IPS DF 19.7 (cell line): Measurements from ENCODE around the gene LRBA.
"Not testable (repeated sequence)": the region's sequence is repeated elsewhere in the genome, so short reads cannot be mapped to it uniquely, and the experiment has no call there.

Experiments used
- DNase-seq: peaks from one replicate; pipeline ENCODE4 v3.0.0-alpha.2; 2013; ENCODE audit warnings: low read depth, low spot score

Gene LRBA

GRCh38 chr4:150567070-150567469 is 448.0 kb downstream of the LRBA start:
- DNase-seq = no peak

DNA sequence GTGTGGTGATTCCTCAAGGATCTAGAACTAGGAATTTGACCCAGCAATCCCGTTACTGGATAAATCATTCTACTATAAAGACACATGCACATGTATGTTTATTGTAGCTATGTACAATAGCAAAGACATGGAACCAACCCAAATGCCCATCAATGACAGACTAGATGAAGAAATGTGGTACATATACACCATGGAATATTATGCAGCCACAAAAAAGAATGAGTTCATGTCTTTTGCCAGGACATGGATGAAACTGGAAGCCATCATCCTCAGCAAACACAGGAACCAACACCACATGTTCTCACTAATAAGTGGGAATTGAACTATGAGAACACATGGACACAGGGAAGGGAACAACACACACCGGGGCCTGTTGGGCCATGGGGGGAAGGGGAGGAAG is 450.1 kb downstream of the LRBA start:
- not testable (repeated sequence) for DNase-seq

DNA sequence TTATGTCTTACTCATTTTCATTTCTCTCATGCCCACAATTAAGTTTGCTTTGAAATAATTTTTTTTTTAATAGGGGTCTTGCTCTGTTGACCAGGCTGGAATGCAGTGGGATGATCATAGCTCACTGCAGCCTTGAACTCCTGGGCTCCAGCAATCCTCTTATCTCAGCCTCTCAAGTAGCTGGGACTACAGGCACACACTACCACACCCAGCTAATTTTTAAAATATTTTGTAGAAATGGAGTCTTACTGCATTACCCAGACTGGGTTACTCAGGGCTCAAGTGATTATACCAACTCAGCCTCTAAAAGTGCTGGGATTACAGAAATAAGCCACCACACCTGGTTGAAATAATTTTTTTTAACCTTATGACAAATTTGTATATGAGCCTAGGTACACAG is 452.3 kb downstream of the LRBA start:
- no peak for DNase-seq

GRCh38 chr4:150562250-150562649 is 452.8 kb downstream of the LRBA start:
- no peak for DNase-seq

DNA sequence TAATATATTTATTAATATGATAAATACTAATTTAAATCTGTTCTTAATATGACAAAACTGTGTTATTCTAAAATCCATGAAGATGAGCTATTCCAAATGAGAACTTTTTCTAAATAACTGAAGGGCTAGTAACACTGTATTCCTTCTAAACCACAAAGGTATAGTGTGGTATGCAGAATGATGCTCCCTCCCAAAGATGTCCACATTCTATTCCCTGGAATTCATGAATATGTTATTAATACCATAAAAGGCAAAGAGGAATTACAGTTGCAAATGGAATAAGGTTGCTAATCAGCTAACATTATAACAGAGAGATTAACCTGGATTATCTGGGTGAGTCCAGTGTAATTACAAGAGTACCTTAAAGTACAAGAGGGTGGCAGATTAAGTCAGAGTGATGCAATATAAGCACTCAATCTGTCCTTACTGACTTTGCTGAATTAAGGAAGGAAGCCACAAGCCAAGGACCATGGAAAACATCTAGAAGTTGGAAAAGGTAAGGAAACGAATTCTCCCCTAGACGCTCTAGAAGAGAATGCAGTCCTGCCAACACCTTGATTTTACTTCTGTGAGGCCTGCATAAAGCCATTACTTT is 453.8 kb downstream of the LRBA start:
- DNase-seq = no peak

- not testable (repeated sequence) for DNase-seq
Measured at GRCh38 chr4:150557811-150558210, 457.3 kb downstream of the LRBA start.

DNA sequence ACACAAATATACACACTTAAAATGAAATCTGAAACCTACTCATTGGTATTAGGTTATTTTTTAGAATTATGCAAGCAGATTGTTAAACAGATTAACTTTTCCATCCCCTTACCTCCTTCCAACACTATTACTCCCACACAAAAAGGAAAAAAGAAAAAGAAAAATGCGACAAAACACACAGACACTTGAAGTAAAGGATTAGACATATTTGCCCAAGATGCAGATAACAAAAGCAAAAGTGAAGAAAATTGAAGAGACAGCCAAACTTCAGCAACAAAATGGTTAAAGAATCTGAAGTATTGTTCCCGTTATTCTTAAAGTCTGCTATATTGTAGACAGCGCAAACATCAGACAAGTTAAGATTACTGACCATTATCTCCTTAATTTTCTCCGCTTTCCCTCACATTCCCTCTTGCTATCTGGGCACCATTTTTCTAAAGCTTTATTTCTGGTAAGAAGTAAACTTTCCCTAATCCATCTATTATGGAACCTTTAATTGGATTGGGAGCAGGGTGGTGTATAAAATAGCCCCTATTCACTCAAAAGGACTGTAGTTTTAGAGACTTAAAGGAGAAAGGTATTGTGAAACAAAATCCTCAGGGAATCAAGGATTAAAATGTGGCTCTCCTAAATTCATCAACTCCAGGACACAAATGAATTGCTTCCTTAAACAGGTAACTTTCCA is 467.8 kb downstream of the LRBA start:
- no peak for DNase-seq

DNA sequence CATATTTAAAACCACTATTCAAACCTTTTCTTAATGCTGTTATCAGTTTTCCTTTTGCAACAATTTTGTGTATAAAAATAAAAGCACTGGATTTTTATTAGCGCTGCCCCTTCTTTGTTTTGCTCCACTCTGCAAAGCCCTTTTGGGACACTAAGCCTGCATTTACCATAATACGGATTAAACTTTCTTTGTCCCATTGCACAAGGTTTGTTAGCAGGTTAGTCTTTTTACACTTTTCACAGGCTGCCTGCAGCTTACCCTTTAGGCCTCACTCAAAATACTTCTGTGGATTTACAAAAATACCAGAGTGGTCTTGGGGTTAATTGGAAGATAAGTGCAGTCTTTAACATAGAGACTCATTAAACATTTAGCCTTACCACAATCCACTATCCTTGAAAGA is 468.8 kb downstream of the LRBA start:
- DNase-seq = no peak

- DNase-seq = no peak
Measured at GRCh38 chr4:150543042-150543441, 472.0 kb downstream of the LRBA start.

DNA sequence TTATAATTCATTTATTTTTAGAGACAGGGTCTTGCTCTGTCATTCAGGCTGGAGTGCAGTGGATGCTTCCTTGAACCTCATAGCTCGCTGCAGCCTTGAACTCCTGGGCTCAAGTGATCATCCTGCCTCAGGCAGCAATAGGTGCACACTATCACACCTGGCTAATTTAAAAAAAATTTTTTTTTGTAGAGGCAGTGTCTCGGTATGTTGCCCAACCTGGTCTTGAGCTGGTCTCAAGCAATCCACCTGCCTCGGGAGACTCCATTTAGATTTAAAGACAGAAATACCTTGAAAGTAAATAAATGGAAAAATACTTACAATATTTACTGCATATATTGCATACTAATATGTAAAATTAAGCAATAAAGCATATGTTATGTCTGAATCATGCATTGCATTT is 473.4 kb downstream of the LRBA start:
- no peak for DNase-seq

DNA sequence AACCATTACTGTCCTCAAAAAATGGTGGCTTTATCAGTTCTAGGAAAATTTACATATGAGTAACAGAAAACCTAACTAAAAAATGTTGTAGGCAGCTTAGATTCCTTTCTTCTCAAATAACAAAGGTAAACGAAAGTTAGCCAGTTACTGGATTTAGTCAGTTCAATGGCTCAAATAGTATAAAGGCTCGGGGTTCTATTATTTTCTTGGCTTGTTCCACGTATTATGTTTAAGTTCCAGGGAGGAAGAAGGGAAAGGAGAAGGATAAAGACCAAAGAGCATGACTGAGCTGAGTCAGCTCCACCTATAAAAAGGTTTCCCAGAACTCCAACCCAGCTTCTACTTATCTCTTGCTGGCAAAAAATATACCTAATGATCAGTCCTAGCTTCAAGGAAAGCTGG is 474.1 kb downstream of the LRBA start:
- no peak for DNase-seq

GRCh38 chr4:150540536-150540935 is 474.5 kb downstream of the LRBA start:
- DNase-seq = no peak

GRCh38 chr4:150537911-150538310 is 477.2 kb downstream of the LRBA start:
- not testable (repeated sequence) for DNase-seq

- no peak for DNase-seq
Measured at GRCh38 chr4:150534818-150535217, 480.3 kb downstream of the LRBA start.

DNA sequence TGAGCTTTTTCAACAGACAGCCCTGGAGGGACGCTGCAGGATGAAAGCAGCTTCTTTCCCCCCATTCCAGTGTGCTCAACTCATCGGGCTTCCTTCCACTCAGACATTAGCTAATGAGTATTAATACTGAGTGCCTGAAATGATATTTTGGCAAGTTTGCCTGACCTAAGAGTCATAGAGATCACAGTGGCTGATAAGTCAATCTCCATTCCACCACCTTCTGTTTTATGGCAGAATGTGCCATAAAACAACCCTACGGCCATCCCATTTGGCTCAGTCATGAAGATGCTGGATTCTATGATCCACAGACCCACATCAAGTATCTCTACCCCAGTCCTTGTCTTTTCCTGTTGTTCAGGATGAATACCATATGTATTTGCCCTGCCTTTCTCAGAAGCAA is 481.4 kb downstream of the LRBA start:
- no peak for DNase-seq

DNA sequence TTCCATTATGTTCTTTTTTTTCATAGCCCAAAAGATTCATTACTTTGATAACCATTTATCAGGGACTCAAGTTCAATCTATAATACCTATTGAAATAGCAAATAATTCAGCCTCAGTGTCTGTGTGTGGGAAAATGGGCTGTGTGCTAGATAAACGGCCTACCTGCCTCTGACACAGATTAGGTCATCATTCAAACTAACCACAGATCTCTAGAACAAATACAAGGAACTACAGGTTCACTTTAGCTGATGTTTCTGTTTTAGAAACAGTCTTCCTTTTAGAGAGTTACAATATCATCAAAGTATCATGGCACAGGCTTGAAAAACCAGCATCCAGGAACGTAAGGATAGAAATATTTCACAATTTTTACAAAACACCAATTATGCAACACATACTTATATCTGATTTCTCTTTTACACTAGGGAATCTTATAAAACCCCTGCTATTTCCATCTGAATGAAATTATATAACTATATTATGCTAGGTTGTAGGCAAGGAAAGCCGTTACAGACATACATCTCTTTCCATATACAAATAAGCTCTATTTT is 489.7 kb downstream of the LRBA start:
- no peak for DNase-seq

DNA sequence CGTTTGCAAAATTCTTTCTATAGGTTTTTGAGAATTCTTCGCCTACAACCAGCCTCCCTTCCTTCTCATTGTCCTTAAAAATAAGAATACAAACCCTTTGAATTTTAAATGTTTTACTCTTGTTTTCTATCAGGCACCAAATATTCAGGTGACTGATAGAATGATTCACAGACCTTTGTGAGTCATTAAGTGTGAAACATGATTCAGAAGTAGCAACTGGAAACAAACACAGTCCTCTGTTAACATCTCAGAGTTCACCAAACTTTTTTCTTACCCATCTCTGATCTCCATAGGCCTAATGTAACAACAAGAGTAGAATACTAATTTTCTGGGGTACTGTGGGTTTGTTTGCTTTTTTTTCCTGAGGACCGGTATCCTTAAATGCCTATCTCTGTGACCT is 496.5 kb downstream of the LRBA start:
- no peak for DNase-seq

DNA sequence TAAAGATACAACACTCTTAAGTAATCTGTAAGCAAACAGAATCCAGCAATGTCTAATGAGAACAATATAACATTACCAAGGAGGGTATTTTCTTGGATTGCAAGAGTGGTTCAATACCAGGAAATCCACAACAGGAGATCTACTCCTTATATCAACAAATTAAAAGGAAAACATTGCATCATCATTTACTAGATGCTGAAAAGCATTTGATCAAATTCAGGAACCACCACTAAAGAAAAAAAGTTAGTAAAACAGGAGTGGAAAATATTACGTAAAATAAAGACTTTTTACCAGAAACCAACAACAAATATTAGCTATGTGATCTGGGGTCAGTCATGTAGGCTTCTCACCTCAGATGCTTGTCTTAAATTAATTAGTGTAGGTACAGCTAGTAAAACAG is 499.9 kb downstream of the LRBA start:
- DNase-seq = no peak

DNA sequence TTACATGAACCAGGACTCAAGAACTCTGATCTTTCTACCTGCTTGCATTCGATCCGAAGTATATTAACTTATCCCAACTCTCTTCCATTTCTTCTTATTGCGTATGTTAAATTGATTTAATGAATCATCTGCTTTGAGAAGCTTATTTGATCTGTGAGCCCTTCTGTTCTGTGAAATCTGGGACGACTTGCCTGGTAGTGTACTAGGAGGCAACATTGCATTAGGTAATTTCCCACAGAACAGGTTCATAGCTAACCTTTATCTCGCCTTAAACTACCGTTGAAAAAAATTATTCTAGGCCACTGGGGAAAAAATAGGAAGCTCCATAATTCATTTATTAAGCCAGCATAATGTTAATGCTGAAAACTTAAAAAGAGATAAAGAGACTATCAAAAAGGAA is 500.4 kb downstream of the LRBA start:
- DNase-seq = no peak

DNA sequence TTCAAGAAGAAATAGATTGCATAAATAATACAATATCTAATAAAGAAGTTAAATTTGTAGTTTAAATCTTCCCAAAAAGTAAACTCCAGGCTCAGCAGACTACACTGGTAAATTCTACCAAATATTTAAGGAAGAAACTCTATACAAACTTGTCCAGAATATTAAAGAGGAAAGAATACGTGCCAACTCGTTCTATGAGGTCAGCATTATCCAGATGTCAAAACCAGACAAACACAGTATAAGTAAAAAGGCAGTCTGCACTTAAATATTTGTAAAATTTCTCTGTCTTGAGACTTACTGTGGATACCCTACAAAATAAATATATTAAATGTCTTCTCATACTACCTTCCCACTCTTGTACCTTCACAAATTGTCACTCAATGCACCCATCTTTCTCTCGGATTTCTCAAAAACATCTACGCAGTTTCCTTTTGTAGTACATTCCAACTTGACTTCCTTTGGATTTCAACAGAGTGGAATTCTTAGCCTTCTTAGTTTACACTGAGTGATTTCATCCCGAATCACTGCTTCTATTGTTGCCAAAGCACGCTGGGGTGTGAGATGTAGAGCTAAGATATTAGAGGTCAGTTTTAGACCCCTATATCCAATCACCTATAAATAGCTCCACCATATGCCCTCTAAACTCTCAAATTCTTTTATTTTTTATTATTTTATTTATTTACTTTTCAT is 504.8 kb downstream of the LRBA start:
- DNase-seq = no peak

- DNase-seq = not testable (repeated sequence)
Measured at GRCh38 chr4:150507656-150508055, 507.4 kb downstream of the LRBA start.

GRCh38 chr4:150501983-150502382 is 513.1 kb downstream of the LRBA start:
- no peak for DNase-seq
